ENCODE measurements around the gene GYG1. TPM values are rescaled to one million over a fixed set of nuclear protein-coding genes. Genes with fewer than 3 reads are reported as not detected.

The GYG1 gene
- total and polyA plus RNA-seq, 2 of the 8 experiments (the other 6 are each of a cell fraction or from before 2014, with no cell fraction given), result 19.4 to 34.2 TPM

GRCh38 chr3:148958696-148959095 lies 32.6 kb upstream of the GYG1 start:
- POLR2A ChIA-PET (ENCODE audit: partially characterized antibody), result no interaction called here
- H3K23ac ChIP-seq (ENCODE audit: insufficient read length), result no peak overlapping the region
- TF ChIP-seq SP2 (IDR thresholded peaks at IDR 0.05; ENCODE audit: low read length) (no peak), PHF8 (conservative IDR thresholded peaks at IDR 0.05; ENCODE audit: low read depth, low read length) (no peak), TAF7 (optimal IDR thresholded peaks at IDR 0.05; ENCODE audit: borderline replicate concordance, low read depth, low read length) (no peak), SIX5 (IDR thresholded peaks at IDR 0.05; ENCODE audit: low read depth, low read length) (no peak), POU5F1 (IDR thresholded peaks at IDR 0.05; ENCODE audit: low read depth, low read length) (no peak), CREB1 (IDR thresholded peaks at IDR 0.05) (no peak), TEAD4 (IDR thresholded peaks at IDR 0.05; ENCODE audit: low read depth, low read length) (no peak), CEBPB (IDR thresholded peaks at IDR 0.05; ENCODE audit: low read depth, low read length) (no peak), GTF2F1 (IDR thresholded peaks at IDR 0.05; ENCODE audit: borderline replicate concordance, low read depth, low read length) (no peak), KDM4A (IDR thresholded peaks at IDR 0.05; ENCODE audit: low read depth, low read length, severe bottlenecking) (no peak), ATF2 (IDR thresholded peaks at IDR 0.05; ENCODE audit: low read length) (no peak), EZH2 (IDR thresholded peaks at IDR 0.05; ENCODE audit: low read depth, low read length, severe bottlenecking) (no peak), CBX5 (IDR thresholded peaks at IDR 0.05; ENCODE audit: low read depth, low read length) (no peak), BCL11A (IDR thresholded peaks at IDR 0.05; ENCODE audit: low read depth in 2 of 2, low read length in 2 of 2) (no peak)

More at GRCh38 chr3:148958696-148959095, 32.6 kb upstream of the GYG1 start:
- Histone ChIP-seq H4K91ac (replicated peaks; ENCODE audit: insufficient read length, low read length) (no peak overlapping the region), H2BK12ac (ENCODE audit: low read depth, low read length) (no peak overlapping the region), H2AK5ac (ENCODE audit: low read depth, low read length) (no peak overlapping the region), H3K14ac (ENCODE audit: insufficient read length) (no peak overlapping the region), H3K9ac (replicated peaks in 1 of 4; ENCODE audit: extremely low read depth in 1 of 4, low read depth in 3 of 4, low read length in 3 of 4) (no peak overlapping the region), H2BK15ac (ENCODE audit: low read length) (no peak overlapping the region), H4K20me1 (replicated peaks in 1 of 2; ENCODE audit: control insufficient read depth in 1 of 2, insufficient read depth in 2 of 2, low read length in 2 of 2) (no peaks in the 10 kb centered on the region), H4K5ac (ENCODE audit: insufficient read length, low read depth, low read length) (no peak overlapping the region), H3K23me2 (ENCODE audit: low read depth, low read length) (no peaks in the 10 kb centered on the region; the same call in 1 of the 2 replicates), H3K9me3 (ENCODE audit: insufficient read depth in 2 of 2, low read depth in 1 of 2, low read length in 1 of 2) (no peaks in the 10 kb centered on the region), H2BK120ac (replicated peaks; ENCODE audit: low read depth, low read length) (no peak overlapping the region), H3K79me2 (ENCODE audit: control insufficient read depth in 1 of 2, insufficient read depth in 2 of 2, low read length in 2 of 2) (no peaks in the 10 kb centered on the region), H3K4me3 (ENCODE audit: extremely low read depth in 1 of 4, insufficient read depth in 2 of 4, low read depth in 3 of 4, low read length in 4 of 4) (no peak overlapping the region), H2BK20ac (ENCODE audit: low read length) (no peak overlapping the region), H3K18ac (ENCODE audit: extremely low read depth, low read length) (no peak overlapping the region), H2AFZ (ENCODE audit: low read length) (no peak overlapping the region), H3K56ac (replicated peaks; ENCODE audit: insufficient read length, low read depth, low read length) (no peak overlapping the region), H3K36me3 (ENCODE audit: control insufficient read depth in 2 of 4, insufficient read depth in 4 of 4, low read length in 3 of 4) (no peaks in the 10 kb centered on the region), H3K79me1 (ENCODE audit: low read depth, low read length) (no peaks in the 10 kb centered on the region), H3K4me1 (replicated peaks in 1 of 4; ENCODE audit: control insufficient read depth in 3 of 4, insufficient read depth in 4 of 4, low read length in 3 of 4) (peaks cover 0 to 7% (median 4%) of the 10 kb centered on the region in 4 experiments; a peak in 4 of 7 replicates), H2BK5ac (ENCODE audit: low read depth, low read length) (no peak overlapping the region), H3K27ac (ENCODE audit: low read depth, low read length) (no peak overlapping the region), H3K4ac (replicated peaks; ENCODE audit: insufficient read length, low read depth, low read length) (no peak overlapping the region), H3K27me3 (replicated peaks in 1 of 4; ENCODE audit: control insufficient read depth in 3 of 4, extremely low read depth in 1 of 4, insufficient read depth in 3 of 4, low read length in 3 of 4) (no peaks in the 10 kb centered on the region; a peak in 1 of 7 replicates), H4K8ac (ENCODE audit: extremely low read depth, insufficient read depth, low read length) (no peak overlapping the region), H3K4me2 (ENCODE audit: insufficient read depth in 1 of 2, low read depth in 2 of 2, low read length in 2 of 2) (no peak overlapping the region)
- DNase-seq (ENCODE audit: low read depth in 1 of 2, low spot score in 2 of 2) (no peak), FAIRE-seq (no peak)
- CTCF ChIA-PET (ENCODE audit: partially characterized antibody), result interaction anchor here (0.6 to 6.1 kb wide), 15 partner anchors 8 to 968 kb away, joined by 3 to 64 read pairs (median 4); no protein-coding TSS in a partner anchor
- WGBS, 2 experiments (ENCODE audit: extremely low coverage in 1 of 2, insufficient coverage in 1 of 2, insufficient read length in 1 of 2, insufficient replicate concordance in 2 of 2, low coverage in 1 of 2, low lambda C conversion rate in 2 of 2, missing lambda C conversion rate in 1 of 2), result 93% methylated on average over 1 of the region's 1 CpG; no CpG with 5 or more reads in 1 of the 2 experiments
